NCI-H2107 treated with DMSO at 0.1 percent for 48 hours (cell line): ENCODE measurements around the gene RTN1.

Experiments
- DNase-seq: peaks from one replicate; lab custom pipeline; 2025; ENCODE audit not compliant: unreplicated experiment; lab: John Stamatoyannopoulos, UW

The RTN1 gene

DNA sequence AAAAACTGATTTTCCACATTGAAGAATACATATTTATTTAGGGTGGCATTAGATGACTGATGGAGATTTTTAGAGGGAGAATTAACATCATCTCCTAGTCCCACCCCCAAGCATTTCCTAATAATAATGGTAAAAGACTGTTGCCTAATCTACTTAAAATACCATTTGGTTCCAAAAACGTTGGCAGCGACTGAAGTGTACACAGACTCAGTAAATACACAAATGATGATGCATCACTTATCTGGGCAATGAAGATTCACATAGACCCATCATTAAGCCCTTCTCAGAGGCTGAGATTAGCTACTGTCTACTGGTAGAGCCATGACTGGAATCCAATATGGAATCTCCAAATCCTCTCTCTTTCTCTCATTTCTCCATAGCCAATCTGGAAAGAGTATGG is 18.2 kb downstream of the RTN1 start:
- no peak for DNase-seq

DNA sequence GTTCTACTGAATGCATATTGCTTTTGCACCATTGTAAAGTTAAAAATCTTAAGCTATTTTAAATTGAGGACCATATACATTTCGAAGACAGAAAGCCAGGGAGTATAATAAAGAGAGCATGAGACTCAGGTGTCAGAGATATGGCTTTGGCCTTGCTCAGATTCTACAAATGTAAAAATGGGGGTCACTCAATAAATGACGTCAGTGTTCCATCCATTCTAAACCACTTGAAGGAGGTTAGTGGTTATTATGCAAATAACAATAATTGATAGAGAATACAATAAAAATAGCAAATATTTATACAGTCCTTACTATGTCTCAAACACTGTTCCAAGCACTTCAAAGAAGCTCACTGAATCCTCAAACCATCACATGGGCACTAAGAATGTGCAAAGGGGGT is 20.1 kb downstream of the RTN1 start:
- DNase-seq = no peak

DNA sequence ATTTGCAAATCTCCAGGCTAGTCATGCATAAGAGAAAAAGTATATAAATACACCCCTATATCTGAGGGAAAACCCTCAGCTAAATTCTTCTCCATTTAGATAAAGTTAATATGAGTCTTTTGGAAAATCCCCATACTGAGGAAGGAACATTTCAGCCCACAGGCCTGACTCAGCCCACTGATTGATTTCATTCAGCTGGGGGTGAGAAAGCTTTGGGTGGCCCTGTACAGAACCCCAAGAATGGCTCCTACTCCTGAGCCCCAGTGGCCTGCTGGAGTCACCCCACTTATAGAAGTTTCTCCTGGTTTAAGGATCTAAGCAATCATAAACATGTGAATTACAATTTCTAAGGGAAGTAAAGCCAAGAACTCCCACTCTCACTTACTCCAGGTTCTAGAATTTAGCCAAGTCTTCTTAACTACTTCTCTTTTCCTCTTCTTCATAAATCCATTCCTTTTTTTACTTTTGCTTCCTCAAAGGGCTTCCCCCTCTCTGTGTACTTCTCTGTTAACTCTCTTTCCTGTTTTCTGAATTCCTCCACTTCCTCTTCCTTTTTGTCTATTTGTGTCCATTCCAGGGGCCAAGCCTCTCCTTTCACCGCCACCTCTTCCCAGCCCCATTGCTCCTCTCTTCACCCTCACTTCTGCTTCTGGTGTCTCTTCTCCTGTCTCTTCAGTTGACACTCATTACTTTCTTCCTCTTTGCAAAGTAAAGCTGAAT is 21.0 kb downstream of the RTN1 start:
- DNase-seq = no peak

DNA sequence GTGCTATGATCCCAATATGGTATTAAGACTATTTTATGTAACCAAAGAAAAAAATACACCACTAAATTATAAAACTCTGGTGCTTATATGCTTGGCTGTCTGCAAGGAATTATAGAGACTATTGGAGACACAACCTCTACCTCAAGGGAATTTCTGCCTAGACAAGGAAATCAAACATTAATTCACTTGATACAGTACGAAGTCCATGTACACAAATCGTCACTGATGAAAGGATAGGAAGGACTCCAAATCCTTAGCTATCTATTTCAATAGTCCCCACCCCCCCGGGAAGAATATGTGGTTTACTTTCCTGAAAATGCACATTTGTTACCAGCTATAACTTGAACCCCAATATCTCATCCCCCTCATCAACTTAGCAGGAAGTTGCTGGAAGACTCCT is 21.9 kb downstream of the RTN1 start:
- no peak for DNase-seq

DNA sequence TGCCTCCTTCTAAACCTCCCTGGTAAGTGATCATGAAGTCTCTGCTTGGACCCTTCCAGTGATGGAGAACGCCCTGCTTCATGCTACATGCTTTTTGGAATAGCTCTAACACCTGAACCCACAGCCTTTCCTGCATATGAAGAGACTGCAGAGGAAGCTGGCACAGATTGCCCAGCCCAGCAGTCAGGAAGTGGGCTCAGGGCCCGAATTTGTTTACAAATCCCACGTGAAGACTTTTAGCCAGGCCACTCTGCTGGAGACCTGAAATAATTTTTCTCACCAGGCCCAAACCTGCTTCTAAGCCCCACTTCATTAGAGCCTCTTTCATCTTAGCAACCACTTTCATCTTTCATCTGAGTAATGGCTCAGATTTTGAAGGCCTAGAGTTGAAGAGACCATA is 22.9 kb downstream of the RTN1 start:
- DNase-seq = no peak

DNA sequence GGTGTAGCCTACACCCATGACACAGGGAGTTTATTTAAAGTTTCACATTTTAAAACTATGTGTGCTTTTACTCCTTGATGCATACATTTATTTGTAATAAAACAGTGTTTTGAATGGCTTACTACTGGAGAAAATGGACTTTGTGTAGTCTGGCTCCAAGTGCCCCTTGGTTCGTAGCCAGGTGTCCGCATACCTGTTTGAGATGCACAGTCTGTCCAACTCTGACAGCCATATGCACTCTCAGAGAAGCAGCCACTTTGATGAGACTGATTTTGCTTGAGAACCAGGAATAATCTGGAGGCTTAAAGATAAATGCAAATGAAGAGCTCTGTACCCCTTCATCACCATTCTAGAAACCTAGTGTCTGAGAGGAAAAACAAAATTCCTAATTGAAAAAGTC is 24.0 kb downstream of the RTN1 start:
- no peak for DNase-seq

DNA sequence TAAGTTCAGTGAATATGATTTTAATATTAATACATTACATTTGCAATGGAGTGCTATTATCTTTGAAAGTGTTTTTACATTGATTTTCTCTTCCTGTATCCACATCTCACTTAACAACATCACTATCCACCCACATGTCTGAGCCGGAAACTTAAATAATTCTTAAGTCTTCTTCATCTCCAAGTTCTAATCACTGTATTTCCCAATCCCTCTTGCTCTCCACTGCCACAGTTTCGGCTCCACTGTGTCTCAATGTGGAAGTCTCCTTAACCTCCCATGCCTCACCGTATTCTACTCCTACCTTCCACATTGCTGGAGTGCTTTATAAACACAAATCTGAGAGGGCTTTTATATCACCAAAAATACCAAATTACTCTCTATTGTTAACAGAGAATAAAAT is 25.3 kb downstream of the RTN1 start:
- DNase-seq = no peak

DNA sequence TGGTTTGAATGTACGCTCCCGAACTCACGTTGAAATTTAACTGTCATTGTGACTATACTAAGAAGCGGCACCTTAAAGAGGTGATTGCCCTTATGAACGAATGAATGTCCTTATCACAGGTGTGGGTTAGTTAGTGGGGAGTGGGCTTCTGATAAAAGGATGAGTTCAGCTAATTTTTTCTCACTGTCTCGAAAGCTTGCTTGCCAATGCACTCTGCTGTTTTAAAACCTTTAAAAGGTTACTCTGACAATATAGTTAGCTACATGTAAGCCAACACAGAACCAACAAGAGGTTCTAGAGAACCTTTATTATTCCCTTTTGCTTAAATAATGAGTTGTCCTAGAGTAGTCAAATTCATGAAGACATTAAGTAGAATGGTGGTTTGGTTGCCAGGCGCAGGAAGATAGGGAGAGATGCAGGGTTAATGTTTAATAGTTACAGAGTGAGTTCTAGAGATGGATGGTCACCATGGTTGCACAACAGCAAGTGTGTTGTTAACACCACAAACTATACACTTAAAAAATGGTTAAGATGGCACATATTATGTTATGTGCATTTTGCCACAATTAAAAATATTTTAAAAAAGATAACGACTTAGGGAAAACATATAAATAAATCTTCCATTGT is 26.3 kb downstream of the RTN1 start:
- no peak for DNase-seq

DNA sequence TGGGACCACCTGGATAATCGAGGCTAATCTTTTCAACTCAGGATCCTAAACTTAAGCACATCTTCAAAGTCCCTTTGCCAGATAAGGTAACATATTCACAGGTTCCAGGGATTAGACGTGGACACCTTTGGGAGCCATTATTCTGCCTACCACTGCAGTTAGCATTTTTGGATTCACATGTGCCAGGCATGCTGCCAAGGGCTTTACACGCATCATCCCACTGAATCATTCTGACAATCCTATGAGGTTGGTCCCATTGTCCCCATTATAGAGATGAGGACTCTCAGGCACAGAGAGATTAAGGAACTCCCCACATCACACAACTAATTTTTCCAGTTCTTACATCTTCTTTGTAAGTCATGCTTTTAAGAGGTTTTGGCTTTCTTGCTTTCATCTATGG is 34.5 kb downstream of the RTN1 start:
- DNase-seq = no peak

DNA sequence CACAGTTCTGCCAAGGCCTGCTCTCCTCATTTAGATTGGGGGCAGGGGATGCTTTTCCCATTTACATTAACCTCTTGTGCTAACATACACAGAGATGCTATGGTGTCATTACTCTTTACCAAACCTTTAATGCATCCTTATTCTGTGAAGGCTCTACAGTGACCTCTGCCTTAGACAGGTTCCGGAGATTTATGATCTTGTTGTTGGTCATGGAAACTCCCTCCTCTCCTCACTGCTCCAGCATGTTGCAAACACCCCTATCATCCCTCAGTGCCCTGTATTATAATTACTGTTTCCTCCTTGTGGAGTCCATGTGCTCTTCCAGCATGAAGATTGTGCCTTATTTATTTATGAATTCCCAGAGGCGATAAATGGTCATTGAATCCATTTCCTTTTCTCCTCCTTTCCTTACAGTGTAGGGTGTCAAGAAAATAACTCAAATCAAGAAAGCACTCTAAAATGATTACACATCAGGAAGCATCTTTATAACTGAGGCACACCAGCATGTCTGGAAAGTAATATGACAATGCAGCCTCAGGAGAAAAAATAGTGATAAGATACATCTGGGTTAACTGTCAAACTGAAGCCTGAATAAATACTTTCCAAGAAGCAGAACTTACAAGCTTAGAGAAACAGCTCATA is 37.8 kb downstream of the RTN1 start:
- DNase-seq = no peak

DNA sequence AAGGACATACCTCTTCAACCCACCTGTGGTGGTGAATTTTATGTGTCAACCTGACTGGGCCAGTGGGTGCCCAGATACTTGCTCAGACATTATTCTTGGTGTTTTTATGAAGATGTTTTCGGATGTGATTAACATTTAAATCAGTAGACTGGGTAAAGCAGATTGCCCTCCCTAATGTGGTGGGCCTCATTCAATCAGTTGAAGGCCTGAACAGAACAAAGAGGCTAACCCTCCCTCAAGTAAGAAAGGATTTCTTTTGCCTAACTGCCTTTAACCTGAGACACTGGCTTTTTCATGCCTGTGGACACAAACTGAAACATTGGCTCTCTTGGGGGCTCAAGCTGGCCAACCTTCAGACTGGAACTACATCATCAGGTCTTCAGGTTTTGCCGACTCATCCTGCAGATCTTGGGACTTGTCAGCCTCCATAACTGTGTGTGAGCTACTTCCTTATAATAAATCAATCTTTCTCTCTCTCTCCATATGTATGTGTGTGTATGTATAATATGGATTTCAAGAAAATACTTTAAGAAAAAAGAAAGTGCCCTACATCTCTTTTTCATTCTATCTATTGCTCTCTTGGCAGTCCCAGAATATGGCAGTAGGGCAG is 39.4 kb downstream of the RTN1 start:
- DNase-seq = no peak

DNA sequence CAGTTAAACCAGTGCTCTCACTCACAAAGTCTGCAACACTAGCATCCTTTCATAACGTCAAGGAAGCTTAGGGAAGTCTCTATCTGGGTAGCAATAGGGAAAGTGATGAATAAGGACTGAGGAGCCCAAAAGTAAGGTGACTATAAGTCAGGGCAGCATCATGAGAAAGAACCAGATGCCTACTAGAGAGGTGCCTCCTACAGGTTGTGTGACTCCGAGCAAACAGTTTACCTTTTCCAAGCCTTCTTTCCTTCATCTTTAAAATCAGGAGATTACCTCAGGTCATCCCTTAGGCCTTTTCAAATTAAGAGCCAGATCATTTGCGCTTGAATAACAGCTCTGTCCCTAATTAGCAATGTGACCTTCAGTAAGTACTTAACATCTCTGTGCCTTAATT is 40.2 kb downstream of the RTN1 start:
- no peak for DNase-seq

DNA sequence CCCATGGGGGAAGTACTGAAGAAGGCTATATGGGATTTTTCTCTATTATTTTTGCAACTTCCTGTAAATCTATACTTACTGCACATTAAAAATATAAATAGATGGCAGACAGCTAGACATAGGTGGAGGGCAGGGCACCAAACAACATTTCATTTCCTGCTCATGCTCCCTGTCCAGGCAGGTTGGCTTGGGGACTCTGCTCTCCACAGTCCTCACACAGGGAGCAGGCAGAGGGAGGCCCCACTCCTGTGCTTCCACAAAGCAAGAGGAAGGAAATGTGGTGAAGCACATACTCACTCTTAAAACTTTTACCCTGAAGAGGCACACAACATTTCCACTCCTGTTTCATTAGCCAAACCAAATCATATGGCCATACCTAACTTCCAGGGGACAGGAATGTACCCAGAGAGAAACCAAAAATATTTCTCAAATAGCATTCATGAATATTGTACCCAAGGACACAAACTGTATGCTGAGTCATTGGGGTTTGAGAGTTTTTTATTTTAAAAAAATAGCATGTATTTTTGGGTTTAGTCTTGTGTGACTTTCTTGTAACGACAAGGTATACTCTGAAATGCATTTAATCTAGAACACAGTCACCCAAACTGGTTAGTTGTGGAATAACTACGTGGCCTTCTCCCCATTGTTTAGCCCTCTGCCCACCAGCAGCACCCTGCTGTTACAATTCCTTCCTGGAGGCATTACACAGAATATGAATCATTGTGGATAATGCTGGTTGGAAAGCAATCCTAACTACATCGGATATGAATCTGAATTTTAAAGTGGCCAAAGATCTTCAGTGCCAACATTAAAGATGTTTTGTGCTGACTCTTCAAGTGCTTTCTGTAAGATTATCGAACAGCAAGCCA is 40.9 kb downstream of the RTN1 start:
- DNase-seq = no peak

DNA sequence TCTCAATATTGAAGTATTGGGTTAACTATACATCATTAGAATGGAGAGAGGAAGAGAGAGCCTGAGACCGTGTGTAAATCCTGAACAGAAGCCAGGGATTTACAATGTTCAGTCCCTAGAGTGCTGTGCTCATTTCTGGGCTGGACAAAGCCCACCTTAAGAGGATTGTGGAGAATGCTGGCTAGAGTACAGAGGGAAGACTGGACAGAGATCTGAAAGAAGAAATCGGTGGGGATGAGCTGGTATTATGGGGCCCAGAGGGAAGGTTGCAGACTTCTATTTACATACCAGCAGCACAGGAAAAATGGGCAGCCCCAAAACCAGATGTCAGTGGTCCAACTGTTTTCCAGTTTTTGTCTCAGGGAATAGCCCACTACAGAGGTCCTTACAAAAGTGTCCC is 42.3 kb downstream of the RTN1 start:
- DNase-seq = no peak

DNA sequence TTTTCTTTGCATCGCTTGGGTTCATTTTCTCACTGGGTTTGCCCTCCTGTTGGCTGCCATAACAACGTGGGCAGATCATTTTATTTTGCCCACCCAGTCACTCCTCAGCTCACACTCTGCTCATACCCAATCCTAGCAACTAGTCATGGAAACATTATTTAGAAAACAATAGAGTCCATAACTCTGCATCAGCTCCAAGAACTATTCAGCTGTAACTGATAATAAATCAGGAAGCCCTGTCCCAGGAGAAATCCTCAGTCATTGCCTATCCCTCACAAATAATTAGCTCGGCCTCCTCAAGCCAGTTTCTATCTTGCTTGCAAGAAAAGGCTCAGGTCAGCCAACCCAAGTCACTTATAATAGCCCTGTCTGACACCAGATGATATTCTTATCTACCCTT is 43.2 kb downstream of the RTN1 start:
- DNase-seq = no peak

DNA sequence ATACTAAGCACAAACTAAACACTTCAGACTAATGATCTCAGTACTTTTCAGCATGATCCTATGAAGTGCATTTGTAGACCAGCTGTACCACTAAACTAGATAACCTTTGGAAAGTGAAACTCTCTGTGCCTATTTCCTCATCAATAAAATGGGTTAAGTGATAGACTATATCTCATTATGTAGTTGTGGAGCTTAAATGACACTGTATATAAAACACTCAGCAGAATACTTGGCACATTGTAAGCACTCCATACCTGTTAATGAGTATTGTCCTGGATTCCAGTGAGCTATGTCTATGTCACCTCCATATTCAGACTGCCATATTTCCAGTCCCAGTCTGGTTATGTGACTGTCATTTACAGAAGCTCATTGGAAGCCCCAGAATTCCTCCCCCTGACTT is 44.4 kb downstream of the RTN1 start:
- DNase-seq = no peak

DNA sequence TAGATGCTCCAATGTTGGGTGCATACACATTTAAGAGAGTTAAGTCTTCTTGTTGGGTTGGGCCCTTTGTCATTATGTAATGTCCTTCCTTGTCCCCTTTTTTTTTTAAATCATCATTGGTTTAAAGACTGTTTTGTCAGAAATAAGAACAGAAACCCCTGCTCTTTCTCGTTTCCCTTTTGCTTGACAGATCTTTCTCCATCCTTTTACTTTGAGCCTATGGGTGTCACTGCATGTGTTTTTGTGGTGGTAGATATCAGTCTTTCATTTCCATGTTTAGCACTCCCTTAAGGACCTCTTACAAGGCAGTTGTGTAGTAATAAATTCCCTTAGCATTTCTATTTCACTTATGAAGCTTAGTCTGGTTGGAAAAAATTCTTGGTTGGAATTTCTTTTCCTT is 47.4 kb downstream of the RTN1 start:
- no peak for DNase-seq

DNA sequence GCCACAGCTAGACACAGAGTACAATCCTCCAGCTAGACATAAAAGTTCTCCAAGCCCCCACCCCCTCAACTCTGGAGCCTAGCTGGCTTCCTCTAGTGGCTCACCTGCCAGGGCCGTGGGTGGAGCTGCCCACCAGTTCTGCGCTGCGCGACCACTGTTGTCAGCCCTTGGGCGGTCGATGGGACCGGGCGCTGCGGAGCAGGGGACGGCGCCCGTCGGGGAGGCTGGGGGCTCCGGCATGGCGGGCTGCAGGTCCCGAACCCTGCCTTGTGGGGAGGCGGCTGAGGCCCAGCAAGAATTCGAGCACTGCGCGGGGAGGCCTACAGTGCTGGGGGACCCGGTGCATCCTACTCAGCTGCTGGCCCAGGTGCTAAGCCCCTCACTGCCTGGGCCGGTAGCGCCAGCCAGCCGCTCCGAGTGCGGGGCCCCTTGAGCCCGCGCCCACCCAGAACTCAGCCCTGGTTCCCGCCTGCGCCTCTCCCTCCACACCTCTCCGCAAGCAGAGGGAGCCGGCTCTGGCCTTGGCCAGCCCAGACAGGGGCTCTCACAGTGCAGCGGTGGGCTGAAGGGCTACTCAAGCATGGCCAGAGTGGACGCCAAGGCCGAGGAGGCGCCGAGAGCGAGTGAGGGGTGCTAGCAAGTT is 51.0 kb downstream of the RTN1 start:
- no peak for DNase-seq

DNA sequence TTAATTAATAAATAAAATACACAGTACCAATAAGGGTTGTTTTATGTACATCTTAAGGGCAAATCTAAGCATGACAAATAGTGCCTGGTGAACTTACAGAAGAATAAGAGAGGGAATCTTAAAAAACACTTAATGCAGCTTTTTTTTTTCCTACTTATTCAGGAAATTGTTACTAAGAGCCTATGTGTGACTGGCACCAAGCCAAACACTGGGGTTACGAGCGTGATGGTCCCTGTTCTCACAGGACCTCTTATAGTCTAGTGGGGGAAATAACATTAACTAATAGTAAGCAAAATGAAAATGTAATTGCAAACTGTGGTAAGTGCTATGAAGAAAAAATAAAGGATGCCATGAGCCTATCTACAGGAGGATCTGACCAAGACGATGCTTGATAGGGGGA is 53.6 kb downstream of the RTN1 start:
- DNase-seq = no peak

DNA sequence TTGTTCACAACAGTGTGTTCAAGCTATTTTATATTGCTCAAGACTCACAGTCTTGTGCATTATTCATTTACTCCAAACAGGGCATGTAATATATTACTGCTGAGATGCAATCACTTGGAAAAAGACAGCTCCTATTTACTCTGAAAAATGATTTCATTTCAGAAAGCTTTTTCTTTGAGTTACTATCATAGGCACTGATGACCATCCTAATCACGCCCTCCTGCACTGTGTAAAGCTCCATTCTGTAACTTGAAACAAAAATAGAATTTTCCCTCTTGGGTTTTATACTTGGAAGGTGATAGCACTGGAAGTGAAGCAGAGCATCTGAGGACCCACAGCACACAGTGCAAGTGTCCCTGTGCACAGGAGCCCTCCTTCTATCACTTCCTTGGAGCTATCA is 55.6 kb downstream of the RTN1 start:
- no peak for DNase-seq

DNA sequence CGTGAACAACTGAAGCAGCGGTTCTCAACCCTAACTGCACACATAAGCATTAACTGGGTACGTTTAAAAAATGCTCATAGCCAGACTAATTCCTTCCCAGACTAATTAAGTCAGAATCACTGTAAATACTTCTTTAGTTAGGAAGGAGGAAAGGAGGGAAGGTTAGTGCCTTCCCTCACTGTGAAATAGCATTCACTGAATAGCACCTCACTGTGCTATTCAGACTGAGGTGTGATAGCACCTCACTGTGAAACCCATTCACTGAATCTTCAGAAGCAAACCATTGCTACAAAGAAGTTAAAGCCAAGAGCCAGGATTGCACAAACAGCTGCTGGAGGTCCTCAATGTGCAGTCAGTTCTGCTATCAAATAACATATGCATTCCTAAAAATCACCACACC is 58.8 kb downstream of the RTN1 start:
- DNase-seq = no peak
